NCI-H128 (cell line): Measurements from ENCODE around the gene RPL18.
"Not testable (repeated sequence)": the region's sequence is repeated elsewhere in the genome, so short reads cannot be mapped to it uniquely, and the experiment has no call there.

Experiments used
- DNase-seq: peaks from one replicate; lab custom pipeline; 2025; ENCODE audit not compliant: unreplicated experiment; lab: John Stamatoyannopoulos, UW

RPL18 gene

DNA sequence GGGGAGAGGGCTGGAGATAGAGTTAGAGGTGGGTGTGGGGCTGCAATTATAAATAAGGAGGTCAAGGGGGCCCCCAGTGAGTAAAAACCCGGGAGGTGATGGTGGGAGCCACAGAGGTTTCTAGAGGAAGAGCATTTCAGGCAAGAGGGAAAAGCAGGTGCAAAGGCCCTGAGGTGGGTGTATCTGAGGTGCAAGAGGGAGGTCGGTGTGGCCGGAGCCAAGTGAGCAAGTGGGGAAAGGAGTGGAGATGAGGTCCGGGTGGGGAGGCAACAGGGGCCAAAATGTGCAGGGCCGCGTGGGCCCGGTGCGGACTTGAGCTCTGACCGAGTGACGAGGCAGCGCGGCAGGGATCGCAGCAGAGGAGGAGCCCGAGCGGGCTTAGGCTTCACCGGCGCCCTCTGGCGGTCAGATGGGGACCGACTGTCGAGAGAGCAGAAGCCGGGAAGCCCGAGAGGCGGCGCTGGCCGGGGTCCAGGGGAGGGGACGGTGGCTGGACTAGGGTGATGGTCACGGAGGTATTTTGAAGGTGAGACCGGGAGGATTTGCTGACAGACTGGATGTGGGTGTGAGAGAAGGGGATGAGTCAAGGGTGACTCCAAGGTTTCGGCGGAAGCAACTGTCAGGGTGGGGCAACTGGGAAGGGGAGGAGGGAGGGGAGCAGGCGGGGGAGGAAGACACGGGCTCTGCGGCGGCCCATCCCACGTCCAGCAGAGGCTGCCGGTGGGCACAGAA lies 30.1 kb downstream of the RPL18 start:
- peak; percentile 46 for DNase-seq

DNA sequence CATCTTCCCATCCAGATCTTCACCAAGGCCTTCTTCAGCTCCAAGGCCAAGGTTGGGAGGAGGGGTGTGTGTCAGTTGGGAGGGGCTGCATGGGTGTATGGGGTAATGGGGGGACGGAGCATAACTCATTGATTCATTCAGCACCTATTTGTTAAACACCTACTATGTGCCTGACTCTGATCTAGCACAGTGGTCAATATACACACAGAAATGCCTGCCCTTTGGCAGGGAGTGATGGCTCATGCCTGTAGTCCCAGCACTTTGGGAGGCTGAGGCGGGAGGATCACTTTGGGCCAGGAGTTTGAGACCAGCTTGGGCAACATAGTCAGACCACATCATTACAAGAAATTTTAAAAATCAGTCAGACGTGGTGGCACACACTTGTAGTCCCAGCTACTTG lies 31.6 kb downstream of the RPL18 start:
- no peak for DNase-seq

DNA sequence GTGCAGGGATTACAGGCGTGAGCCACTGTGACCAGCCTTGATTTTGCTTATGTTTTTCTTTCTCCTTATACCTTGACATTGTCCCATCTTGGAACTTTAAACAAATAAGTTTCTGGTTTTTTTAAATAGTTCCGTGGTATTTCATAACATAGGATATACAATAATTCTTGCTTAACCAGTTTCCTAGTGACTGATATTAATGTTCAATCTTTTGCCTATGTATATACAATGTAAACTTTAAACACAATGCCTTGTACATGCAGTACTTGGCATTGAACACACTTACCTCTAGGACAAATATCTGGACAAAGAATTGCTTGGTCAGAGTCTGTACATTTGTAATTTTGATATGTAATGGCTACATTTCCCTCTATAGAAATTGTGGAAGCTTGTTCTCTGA lies 36.8 kb downstream of the RPL18 start:
- no peak for DNase-seq

DNA sequence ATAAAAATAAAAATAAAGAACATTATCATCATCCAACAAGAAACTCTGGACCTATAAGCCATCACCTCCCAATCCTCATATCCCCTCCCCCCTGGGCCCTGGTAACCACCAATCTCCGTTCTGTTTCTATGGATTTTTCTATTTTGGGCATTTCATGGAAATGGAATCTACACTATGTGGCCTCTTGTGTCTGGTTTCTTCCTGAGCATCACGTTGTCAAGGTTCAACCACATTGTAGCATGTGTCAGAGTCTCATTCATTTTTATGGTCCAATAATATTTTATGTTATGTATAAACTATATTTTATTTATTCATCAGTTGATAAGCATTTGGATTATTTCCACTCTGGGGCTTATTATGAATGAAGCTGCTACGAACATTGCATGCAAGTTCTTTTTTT lies 40.1 kb downstream of the RPL18 start:
- no peak for DNase-seq

DNA sequence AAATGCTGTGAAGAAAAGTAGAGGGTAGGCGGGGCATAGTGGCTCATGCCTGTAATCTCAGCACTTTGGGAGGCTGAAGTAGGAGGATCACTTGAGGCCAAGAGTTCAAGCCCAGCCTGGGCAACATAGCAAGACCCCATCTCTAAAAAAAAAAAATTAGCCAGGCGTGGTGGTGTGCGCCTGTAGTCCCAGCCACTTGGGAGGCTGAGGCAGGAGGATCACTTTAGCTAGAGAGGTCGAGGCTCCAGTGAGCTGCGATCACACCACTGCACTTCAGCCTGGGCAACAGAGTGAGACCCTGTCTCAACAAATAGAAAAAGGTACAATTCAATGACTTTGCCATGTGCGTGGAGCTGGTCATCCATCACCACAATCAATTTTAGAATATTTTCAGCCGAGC lies 41.1 kb downstream of the RPL18 start:
- DNase-seq: not testable (repeated sequence)

DNA sequence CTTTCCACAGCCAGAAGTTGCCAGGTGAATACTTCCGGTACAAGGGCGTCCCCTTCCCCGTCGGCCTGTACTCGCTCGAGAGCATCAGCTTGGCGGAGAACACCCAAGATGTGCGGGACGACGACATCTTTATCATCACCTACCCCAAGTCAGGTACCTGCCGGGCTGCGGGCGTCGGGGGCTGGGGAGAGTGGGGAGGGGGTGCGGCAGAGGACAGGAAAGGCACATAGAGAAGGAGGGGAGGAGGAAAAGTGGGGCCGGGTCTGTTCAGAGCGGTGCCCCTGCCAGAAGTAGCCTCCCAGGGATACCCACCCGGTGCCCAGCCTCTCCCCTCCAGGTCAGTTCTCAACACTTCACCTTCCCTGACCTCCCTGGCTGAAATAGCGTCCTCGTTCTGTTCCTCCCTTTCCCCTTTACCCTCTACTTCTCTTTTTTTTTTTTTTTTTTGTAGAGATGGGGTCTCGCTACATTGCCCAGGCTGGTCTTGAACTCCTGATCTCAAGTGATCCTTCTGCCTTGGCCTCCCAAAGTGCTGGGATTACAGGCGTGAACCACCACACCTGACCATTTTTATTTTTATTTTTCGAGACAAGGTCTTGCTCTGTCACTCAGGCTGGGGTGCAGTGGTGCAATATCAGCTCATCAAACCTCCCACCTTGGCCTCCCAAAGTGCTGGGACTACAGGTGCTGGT lies 42.9 kb downstream of the RPL18 start:
- DNase-seq: no peak

DNA sequence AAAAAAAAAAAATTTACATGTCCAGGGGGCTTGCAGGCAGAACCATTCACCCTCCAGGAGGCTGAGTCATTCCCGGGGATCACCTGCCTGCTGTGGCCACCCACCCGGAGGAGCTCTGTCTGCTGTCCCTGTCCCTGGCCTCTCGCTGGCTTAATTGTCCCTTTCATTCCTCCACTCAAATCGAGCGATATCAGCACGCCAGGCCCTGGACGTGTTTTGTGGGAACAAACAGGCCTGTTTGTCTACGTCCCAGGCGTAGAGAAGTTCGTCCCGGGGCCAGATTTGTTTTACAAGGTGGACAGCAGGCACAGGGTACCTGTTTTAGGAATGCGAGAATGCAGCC lies 45.8 kb downstream of the RPL18 start:
- DNase-seq: no peak

DNA sequence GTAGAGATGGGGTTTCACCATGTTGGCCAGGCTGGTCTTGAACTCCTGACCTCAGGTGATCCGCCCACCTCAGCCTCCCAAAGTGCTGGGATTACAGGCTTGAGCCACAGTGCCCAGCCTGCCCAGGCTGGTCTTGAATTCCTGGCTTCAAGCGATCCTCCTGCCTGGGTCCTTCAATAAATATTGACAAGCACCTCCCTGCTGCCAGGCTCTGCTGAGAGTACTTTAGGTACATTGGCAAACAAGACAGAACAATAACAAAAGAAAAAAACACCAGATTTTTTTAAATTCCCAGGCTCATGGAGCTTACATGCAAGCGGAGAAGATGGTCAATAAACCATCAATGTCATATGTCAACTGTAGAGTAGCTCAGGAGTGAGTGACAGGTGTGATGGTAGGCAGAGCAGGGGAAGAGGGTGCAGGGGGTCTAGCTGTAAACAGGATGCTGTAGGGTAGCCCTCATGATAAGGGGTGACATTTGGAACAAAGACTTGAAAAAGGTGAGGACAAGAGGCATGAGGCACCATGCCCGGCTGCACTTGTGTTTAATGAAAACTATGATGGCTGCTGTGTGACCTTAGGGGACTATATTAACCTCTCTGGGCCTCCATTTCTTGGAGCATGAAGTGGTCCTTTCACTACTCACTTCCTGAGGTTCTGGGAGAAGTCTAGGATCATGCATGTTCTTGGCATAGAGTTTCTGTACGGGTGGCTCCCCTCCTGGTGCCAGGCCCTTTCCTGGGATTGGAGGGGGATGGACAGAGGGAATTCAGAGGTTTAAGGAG lies 47.4 kb downstream of the RPL18 start:
- no peak for DNase-seq

DNA sequence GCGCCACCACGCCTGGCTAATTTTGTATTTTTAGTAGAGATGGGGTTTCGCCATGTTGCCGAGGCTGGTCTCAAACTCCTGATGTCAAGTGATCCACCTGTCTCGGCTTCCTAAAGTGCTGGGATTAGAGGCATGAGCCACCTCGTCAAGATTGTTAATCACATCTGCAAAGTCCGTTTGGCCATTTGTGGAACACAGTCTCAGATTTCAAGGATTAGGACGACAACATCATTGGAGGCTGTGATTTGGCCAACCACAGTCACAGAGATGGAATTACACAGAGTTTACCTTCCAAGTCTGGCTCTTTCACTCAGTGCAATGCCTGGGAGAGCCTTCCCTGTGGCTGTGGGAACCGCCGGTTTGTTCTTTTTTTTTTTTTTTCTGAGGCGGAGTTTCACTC lies 49.2 kb downstream of the RPL18 start:
- no peak for DNase-seq

DNA sequence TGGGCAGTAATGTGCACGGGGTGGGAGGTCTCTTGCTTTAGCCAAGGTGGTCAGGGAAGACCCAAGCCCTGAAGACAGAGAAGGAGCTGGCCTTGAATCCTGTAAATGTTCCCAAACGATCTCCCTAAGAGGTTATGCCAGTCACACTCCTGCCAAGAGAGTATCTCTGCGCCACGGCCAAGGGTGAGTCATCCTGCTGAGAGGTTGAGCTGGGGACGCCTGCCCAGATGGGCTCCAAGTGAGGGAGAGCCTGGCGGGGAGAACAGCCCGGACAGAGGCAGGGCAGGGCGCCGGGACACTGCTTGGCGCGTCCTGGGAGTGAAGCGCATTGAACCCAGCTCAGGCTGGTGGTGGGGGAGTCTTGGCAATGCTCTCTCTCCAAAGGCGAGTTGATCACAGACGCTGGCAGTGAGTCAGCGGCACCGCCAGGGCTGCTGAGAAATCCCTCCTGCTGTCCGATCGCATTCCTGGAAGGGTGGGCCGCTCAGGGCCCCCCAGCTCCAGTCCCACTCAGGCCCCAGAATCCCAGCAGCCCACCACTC lies 50.6 kb downstream of the RPL18 start:
- DNase-seq: no peak
